HG03460 (cell line): ENCODE data around the gene BEAN1.

Experiments
- ATAC-seq: cut with Tn5 transposase; IDR thresholded peaks from one replicate; pipeline ENCODE4 v1.9.1; 2021; ENCODE audit not compliant: unreplicated experiment

BEAN1 gene

GRCh38 chr16:66418165-66418962 lies 8.7 kb upstream of the BEAN1 start:
- ATAC-seq: no peak

GRCh38 chr16:66419527-66419926 lies 7.6 kb upstream of the BEAN1 start:
- no peak for ATAC-seq

- no peak for ATAC-seq
These were observed 6.7 kb upstream of the BEAN1 start for GRCh38 chr16:66420396-66420795.

GRCh38 chr16:66421891-66422290 lies 5.2 kb upstream of the BEAN1 start:
- ATAC-seq: no peak

GRCh38 chr16:66422366-66422765 lies 4.7 kb upstream of the BEAN1 start:
- no peak for ATAC-seq

GRCh38 chr16:66423177-66423576 lies 3.9 kb upstream of the BEAN1 start:
- no peak for ATAC-seq

- no peak for ATAC-seq
These were observed 1.4 kb upstream of the BEAN1 start for GRCh38 chr16:66425651-66426050.

- ATAC-seq: no peak
These were observed 721 bp upstream of the BEAN1 start for GRCh38 chr16:66426112-66427035.

- ATAC-seq: no peak
These were observed 981 bp downstream of the BEAN1 start for GRCh38 chr16:66427871-66428681.

GRCh38 chr16:66428682-66429251 lies 1.7 kb downstream of the BEAN1 start:
- ATAC-seq: no peak

- ATAC-seq: no peak
These were observed 2.3 kb downstream of the BEAN1 start for GRCh38 chr16:66429290-66429962.

GRCh38 chr16:66430214-66430613 lies 3.1 kb downstream of the BEAN1 start:
- no peak for ATAC-seq

GRCh38 chr16:66431760-66432159 lies 4.7 kb downstream of the BEAN1 start:
- ATAC-seq: no peak

- no peak for ATAC-seq
These were observed 5.3 kb downstream of the BEAN1 start for GRCh38 chr16:66432429-66432828.

GRCh38 chr16:66434619-66435430 lies 7.7 kb downstream of the BEAN1 start:
- no peak for ATAC-seq

- ATAC-seq: no peak
These were observed 8.8 kb downstream of the BEAN1 start for GRCh38 chr16:66435896-66436295.

- no peak for ATAC-seq
These were observed 10.4 kb downstream of the BEAN1 start for GRCh38 chr16:66437391-66437945.

- no peak for ATAC-seq
These were observed 11.4 kb downstream of the BEAN1 start for GRCh38 chr16:66438536-66438935.

GRCh38 chr16:66439051-66439730 lies 12.1 kb downstream of the BEAN1 start:
- ATAC-seq: no peak
